GM11168 (cell line): ENCODE data around the gene ACKR2.
"Not testable (repeated sequence)": the region's sequence is repeated elsewhere in the genome, so short reads cannot be mapped to it uniquely, and the experiment has no call there.

Experiments
- in situ Hi-C: fragments of 300-500 bp; cut with MboI; formaldehyde crosslinking; loops from one replicate; pipeline ENCODE4 v1.12.0; 2022; ENCODE audit warnings: low sequenced_read_pairs; ENCODE audit not compliant: unreplicated experiment

Gene ACKR2

GRCh38 chr3:42800251-42800650 lies 9.0 kb upstream of the ACKR2 start:
- in situ Hi-C loops: no loop called here

- in situ Hi-C loops: no loop called here
Observed at GRCh38 chr3:42801048-42801620, 8.1 kb upstream of the ACKR2 start.

DNA sequence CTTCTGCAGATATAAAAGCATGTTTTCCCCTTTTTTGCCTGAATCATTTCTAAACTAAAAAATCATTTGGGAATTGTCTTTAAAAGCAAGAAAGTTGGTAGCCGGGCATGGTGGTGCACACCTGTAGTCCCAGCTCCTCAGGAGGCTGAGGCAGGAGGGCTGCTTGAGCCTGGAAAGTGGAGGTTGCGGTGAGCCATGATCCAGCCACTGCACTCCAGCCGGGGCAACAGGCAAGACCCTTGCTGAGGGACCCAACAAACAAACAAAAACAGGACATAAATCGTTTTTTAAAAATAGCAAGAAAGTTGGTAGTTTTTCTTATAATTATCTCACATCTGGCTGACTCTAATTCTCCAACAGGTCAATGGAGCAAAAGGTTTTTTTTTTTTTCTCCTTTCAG lies 7.5 kb upstream of the ACKR2 start:
- in situ Hi-C loops: no loop called here

- in situ Hi-C loops: no loop called here
Observed at GRCh38 chr3:42802876-42803413, 6.3 kb upstream of the ACKR2 start.

- in situ Hi-C loops: no loop called here
Observed at GRCh38 chr3:42803414-42804105, 5.7 kb upstream of the ACKR2 start.

- in situ Hi-C loops: no loop called here
Observed at GRCh38 chr3:42804106-42804830, 5.0 kb upstream of the ACKR2 start, which contains the start of gene HIGD1A. HIGD1A (minus strand) TSS chr3:42804490; CDS start chr3:42794253, 10,237 bp downstream.

GRCh38 chr3:42804831-42805132 lies 4.5 kb upstream of the ACKR2 start:
- in situ Hi-C loops: no loop called here

- in situ Hi-C loops: no loop called here
Observed at GRCh38 chr3:42805141-42805821, 4.0 kb upstream of the ACKR2 start.

DNA sequence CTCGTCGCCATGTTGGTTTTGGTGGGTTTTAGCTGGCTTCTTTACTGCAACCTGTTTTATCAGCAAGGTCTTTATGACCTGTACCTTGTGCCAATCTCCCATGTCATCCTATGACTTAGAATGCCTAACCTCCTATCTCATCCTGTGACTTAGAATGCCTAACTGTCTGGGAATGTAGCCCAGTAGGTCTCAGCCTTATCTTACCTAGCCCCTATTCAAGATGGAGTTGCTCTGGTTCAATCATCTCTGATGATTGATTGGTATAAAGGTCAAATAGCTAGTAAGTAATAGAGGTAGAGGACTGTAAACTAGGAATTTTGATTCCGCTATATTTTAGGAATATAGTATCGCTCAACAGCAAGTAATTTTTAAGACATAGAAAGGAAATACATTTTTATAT lies 1.3 kb upstream of the ACKR2 start:
- in situ Hi-C loops: no loop called here

DNA sequence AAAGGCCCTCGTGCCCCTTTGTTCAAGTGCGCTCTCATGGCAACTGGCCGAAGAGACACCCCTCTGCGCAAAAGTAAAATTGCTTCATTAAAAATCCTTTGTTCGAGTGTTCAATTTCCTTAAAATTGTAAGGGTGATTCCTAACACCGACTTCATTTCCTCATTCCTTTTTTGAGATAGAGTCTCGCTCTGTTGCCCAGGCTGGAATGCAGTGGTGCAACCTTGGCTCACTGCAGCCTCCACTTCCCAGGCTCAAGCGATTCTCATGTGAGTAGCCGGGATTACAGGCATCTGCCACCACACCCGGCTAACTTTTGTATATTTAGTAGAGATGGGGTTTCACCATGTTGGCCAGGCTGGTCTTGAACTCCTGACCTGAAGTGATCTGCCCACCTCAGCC lies 1.5 kb downstream of the ACKR2 start:
- in situ Hi-C loops: not testable (repeated sequence)

DNA sequence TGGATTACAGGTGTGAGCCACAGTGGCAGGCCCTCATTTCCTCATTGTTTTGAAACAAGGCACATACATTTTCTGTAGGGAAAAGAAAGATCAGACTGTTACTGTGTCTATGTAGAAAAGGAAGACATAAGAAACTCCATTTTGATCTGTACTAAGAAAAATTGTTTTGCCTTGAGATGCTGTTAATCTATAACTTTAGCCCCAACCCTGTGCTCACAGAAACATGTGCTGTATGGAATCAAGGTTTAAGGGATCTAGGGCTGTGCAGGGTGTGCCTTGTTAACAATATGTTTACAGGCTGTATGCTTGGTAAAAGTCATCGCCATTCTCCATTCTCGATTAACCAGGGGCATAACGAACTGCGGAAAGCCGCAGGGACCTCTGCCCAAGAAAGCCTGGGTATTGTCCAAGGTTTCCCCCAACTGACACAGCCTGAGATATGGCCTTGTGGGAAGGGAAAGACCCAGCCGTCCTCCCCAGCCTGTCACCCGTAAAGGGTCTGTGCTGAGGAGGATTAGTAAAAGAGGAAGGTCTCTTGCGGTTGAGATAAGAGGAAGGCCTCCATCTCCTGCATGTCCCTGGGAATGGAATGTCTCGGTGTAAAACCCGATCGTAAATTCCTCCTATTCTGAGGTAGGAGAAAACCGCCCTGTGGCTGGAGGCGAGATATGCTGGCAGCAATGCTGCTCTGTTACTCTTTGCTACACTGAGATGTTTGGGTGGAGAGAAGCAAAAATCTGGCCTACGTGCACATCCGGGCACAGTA lies 2.1 kb downstream of the ACKR2 start:
- in situ Hi-C loops: not testable (repeated sequence)

DNA sequence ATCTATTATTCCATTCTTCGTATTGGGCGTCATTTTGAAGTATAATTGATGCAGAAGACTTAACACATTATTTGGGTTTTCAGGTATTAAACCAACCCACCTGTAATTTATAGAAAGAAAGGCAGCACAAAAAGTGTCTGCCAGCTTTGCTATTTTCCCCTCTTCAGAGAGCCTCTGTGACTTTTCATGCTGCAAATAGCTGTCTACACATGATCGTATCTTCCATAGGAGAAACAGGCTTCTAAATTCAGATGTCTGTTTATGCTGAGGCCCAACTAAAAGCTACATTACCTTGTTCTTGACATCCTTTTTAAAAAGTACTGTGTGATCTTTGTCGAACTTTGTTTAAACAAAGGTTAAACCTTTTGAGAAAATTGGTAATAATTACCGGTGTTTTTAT lies 5.0 kb downstream of the ACKR2 start:
- in situ Hi-C loops: no loop called here

DNA sequence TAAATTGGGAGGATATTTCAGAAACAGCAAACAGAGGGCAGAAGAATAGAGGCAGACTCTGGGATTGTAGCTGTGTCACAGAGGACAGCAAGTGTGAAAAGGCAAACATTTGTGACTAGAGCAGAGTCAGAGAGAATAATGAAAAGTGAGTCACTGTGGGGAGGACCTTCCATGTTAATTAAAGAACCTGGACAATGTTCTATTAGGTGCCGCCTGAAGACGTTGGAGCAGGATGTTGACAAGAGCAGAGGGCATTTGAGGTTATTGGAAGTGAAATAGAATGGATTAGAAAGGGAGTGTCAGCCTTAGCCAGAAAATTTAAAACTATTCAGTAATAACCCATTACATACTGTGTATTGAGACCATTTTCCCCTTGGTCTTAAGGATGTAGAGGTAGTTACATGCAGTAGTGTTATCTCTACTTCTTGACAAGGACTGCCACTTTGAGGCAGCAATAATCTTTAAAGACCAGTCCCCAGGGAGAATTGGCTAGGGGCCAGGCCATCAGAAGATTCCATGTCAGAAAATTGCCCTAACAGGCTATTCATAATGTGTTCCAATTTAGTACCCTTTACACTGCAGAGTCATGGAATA lies 5.8 kb downstream of the ACKR2 start:
- in situ Hi-C loops: no loop called here

- in situ Hi-C loops: no loop called here
Observed at GRCh38 chr3:42815826-42816225, 6.6 kb downstream of the ACKR2 start.

DNA sequence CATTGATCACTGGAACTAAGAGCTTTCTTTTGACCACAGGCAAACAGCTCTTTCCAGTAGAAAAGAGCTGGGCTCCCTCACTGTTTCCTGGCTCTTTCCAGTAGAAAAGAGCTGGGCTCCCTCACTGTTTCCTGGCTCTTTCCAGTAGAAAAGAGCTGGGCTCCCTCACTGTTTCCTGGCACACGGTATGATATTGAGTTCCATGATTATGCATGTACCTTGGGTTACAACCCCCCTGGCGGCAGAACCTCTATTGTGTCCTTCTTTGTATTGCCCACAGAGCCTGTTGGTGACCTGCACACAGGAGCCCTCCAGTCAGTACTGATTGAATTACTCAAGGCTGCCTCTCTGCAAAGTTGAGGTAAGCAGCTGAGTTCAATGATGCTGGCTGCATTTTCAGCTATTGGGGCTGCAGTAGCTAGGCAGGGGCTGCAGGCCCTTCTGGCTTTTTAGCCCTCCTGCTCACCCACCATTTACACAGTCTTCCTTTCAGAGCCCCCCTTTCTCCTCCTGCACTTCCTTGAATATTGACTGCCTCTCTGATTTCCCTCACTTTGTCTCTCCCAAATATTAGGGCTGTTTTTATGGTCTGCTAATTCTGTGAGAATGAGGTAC lies 10.2 kb downstream of the ACKR2 start:
- in situ Hi-C loops: no loop called here

DNA sequence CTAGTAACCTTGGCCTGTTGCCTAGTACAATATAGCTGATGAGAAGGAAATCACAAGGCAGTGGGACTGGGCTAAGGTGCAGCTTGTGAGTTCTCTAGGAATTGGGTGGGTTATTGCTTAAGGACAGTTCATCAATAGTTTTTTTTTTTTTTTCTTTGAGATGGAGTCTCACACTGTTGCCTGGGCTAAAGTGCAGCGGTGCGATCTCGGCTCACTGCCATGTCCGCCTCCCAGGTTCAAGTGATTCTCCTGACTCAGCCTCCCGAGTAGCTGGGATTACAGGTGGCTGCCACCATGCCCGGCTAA lies 11.5 kb downstream of the ACKR2 start:
- in situ Hi-C loops: no loop called here

GRCh38 chr3:42822828-42823227 lies 13.6 kb downstream of the ACKR2 start:
- in situ Hi-C loops: no loop called here

- in situ Hi-C loops: no loop called here
Observed at GRCh38 chr3:42823351-42823750, 14.1 kb downstream of the ACKR2 start.

DNA sequence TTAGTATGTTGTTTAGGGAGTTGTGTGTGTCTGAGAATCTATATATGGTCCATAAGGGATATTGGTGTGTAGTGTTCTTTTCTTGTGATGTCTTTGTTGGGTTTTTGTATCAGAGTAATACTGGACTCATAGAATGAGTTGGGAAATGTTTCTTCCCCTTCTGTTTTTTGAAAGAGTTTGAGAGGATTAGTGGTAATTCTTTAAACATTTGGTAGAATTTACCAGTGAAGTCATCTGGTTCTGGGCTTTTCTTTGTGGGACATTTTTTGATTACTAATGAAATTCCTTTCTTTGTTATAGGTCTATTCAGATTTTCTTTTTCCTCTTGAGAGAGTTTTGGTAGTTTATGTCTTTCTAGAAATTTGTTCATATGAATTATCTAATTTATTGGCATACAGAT lies 16.9 kb downstream of the ACKR2 start:
- in situ Hi-C loops: no loop called here

DNA sequence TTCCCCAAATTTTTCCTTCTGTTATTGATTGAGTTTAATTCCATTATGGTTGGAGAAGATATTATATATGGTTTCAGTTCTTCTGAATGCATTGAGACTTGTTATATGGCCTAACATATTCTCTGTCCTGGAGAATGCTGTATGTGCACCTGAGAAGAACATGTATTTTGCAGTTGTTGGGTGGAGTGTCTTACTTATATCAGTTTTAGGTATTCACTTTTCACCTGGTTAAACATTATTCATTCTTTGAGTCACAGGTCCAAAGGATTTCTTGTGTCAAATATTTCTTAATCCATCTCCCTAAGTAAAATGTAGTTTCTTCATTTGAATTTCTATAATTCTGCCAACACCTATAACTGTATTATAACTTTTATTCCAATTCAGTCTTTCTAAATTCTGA lies 17.8 kb downstream of the ACKR2 start:
- in situ Hi-C loops: no loop called here
